GM18951 (cell line): ENCODE results near the gene SETD3.

Source experiments
- POLR2A ChIP-seq: IDR thresholded peaks from 4 replicates; pipeline ENCODE4 v1.6.1; 2011; ENCODE audit warnings: mild to moderate bottlenecking; ENCODE audit not compliant: insufficient read length, insufficient read depth; ENCODE audit errors: extremely low read depth
- in situ Hi-C: fragments of 300-500 bp; cut with MboI; formaldehyde crosslinking; loops from one replicate; pipeline ENCODE4 v1.12.0; 2022; ENCODE audit warnings: low sequenced_read_pairs, mixed read lengths, inconsistent platforms; ENCODE audit not compliant: unreplicated experiment

Gene SETD3

GRCh38 chr14:99513946-99514551, 33.4 kb upstream of the SETD3 start:
- peak; percentile 8 for TF ChIP-seq POLR2A

GRCh38 chr14:99513183-99513694, 32.6 kb upstream of the SETD3 start:
- TF ChIP-seq POLR2A: no peak
- in situ Hi-C loops: loop anchor here (25.0 kb wide), 1 partner anchor 374 kb away; no protein-coding TSS in a partner anchor

More at GRCh38 chr14:99513946-99514551, 33.4 kb upstream of the SETD3 start:
- in situ Hi-C loops: loop anchor here (25.0 kb wide), 1 partner anchor 373 kb away; no protein-coding TSS in a partner anchor

- no peak for TF ChIP-seq POLR2A
- in situ Hi-C loops: loop anchor here (25.0 kb wide), 1 partner anchor 375 kb away; no protein-coding TSS in a partner anchor
Measured at GRCh38 chr14:99512571-99513182, 32.0 kb upstream of the SETD3 start.

GRCh38 chr14:99512110-99512449, 31.4 kb upstream of the SETD3 start:
- no peak for TF ChIP-seq POLR2A
- in situ Hi-C loops: loop anchor here (25.0 kb wide), 1 partner anchor 375 kb away; no protein-coding TSS in a partner anchor

GRCh38 chr14:99511421-99512109, 30.9 kb upstream of the SETD3 start:
- in situ Hi-C loops: loop anchor here (25.0 kb wide), 1 partner anchor 376 kb away; no protein-coding TSS in a partner anchor
- TF ChIP-seq POLR2A: no peak

GRCh38 chr14:99510556-99511139, 30.0 kb upstream of the SETD3 start:
- in situ Hi-C loops: loop anchor here (25.0 kb wide), 1 partner anchor 377 kb away; no protein-coding TSS in a partner anchor
- TF ChIP-seq POLR2A: no peak

- TF ChIP-seq POLR2A: no peak
- in situ Hi-C loops: loop anchor here (25.0 kb wide), 1 partner anchor 377 kb away; no protein-coding TSS in a partner anchor
Measured at GRCh38 chr14:99509871-99510555, 29.4 kb upstream of the SETD3 start.

GRCh38 chr14:99508896-99509629, 28.4 kb upstream of the SETD3 start:
- in situ Hi-C loops: loop anchor here (25.0 kb wide), 1 partner anchor 378 kb away; no protein-coding TSS in a partner anchor
- TF ChIP-seq POLR2A: no peak

- in situ Hi-C loops: loop anchor here (25.0 kb wide), 1 partner anchor 379 kb away; no protein-coding TSS in a partner anchor
- TF ChIP-seq POLR2A: no peak
Measured at GRCh38 chr14:99507860-99508640, 27.4 kb upstream of the SETD3 start.

- TF ChIP-seq POLR2A: no peak
- in situ Hi-C loops: loop anchor here (25.0 kb wide), 1 partner anchor 381 kb away; no protein-coding TSS in a partner anchor
Measured at GRCh38 chr14:99506276-99506675, 25.6 kb upstream of the SETD3 start.

GRCh38 chr14:99505089-99505488, 24.4 kb upstream of the SETD3 start:
- in situ Hi-C loops: loop anchor here (25.0 kb wide), 1 partner anchor 382 kb away; no protein-coding TSS in a partner anchor
- TF ChIP-seq POLR2A: no peak
